Common myeloid progenitor, CD34-positive (primary cell): Measurements from ENCODE around the gene SNTG2.

ENCODE experiments used
- CTCF ChIA-PET: fragments of 350-600 bp; sonication (Branson Sonifier 250); formaldehyde crosslinking; loops from one replicate; lab custom pipeline; 2021; ENCODE audit warnings: antibody characterized with exemption; lab: Charles Lee
- POLR2A ChIA-PET: fragments of 350-600 bp; sonication (Branson Sonifier 250); formaldehyde crosslinking; loops from one replicate; lab custom pipeline; 2021; ENCODE audit warnings: antibody characterized with exemption; lab: Charles Lee
- DNase-seq, 3 donors: peaks; one replicate each; pipeline versions ENCODE4 v3.0.0 to v3.0.0-alpha.2; 2013
- H3K27ac ChIP-seq, 2 experiments: 1 replicate in 1 of 2; 2 replicates in 1 of 2; pipeline ENCODE4 v1.7.0; 2013; ENCODE audit warnings: inconsistent platforms in 2 of 2, low read length in 2 of 2, mild to moderate bottlenecking in 2 of 2, low read depth in 1 of 2, moderate library complexity in 1 of 2; ENCODE audit not compliant: severe bottlenecking in 2 of 2, insufficient read depth in 1 of 2, poor library complexity in 1 of 2
- H3K27me3 ChIP-seq, 5 experiments: replicated peaks in 2 of 5; 1 replicate in 3 of 5; 2 replicates in 2 of 5; pipeline versions ENCODE4 v1.6.1 to v1.7.0; 2013; ENCODE audit warnings: low read length in 4 of 5, mild to moderate bottlenecking in 2 of 5, moderate library complexity in 2 of 5, inconsistent platforms in 1 of 5; ENCODE audit not compliant: insufficient read depth in 5 of 5, control insufficient read depth in 4 of 5
- H3K36me3 ChIP-seq, 4 experiments: 1 replicate in 2 of 4; 2 replicates in 2 of 4; pipeline versions ENCODE4 v1.6.1 to v1.7.0; 2013; ENCODE audit warnings: low read length in 3 of 4, control low read depth in 1 of 4, mild to moderate bottlenecking in 1 of 4; ENCODE audit not compliant: control insufficient read depth in 4 of 4, insufficient read depth in 4 of 4
- H3K4me1 ChIP-seq, 4 experiments: 1 replicate in 3 of 4; 2 replicates in 1 of 4; pipeline versions ENCODE4 v1.6.1 to v1.7.1; 2013; ENCODE audit warnings: low read length in 3 of 4, mild to moderate bottlenecking in 3 of 4, control low read depth in 1 of 4, inconsistent platforms in 1 of 4, moderate library complexity in 1 of 4; ENCODE audit not compliant: control insufficient read depth in 4 of 4, insufficient read depth in 4 of 4; ENCODE audit errors: control extremely low read depth in 1 of 4
- H3K4me3 ChIP-seq, 7 experiments: 1 replicate in 4 of 7; 2 replicates in 3 of 7; pipeline versions ENCODE4 v1.5.1 to v1.7.0; 2013; ENCODE audit warnings: mild to moderate bottlenecking in 7 of 7, low read length in 6 of 7, moderate library complexity in 6 of 7, inconsistent platforms in 2 of 7, low read depth in 2 of 7, control low read depth in 1 of 7; ENCODE audit not compliant: insufficient read depth in 4 of 7, control insufficient read depth in 1 of 7; ENCODE audit errors: extremely low read depth in 1 of 7
- H3K9me3 ChIP-seq, 5 experiments: 1 replicate in 4 of 5; 2 replicates in 1 of 5; pipeline versions ENCODE4 v1.6.1 to v1.7.1; 2013; ENCODE audit warnings: low read length in 4 of 5, mild to moderate bottlenecking in 2 of 5, inconsistent platforms in 1 of 5, low read depth in 1 of 5, moderate library complexity in 1 of 5; ENCODE audit not compliant: control insufficient read depth in 4 of 5, insufficient read depth in 2 of 5; ENCODE audit errors: control extremely low read depth in 1 of 5
- WGBS: methylation state at CpG from one replicate; pipeline ENCODE4 v1.1.5; 2013; ENCODE audit not compliant: insufficient coverage; 5-methylcytosine and 5-hydroxymethylcytosine counted together

SNTG2 gene

GRCh38 chr2:1321321-1321720 lies 370.7 kb downstream of the SNTG2 start:
- 88% methylated on average over 6 of the region's 9 CpGs for WGBS
- Histone ChIP-seq H3K4me1 (no peaks in the 10 kb centered on the region), H3K27me3 (peaks cover 0 to 3% (median 0%) of the 10 kb centered on the region in 5 experiments), H3K36me3 (no peaks in the 10 kb centered on the region), H3K9me3 (no peaks in the 10 kb centered on the region), H3K27ac (no peak overlapping the region), H3K4me3 (no peak overlapping the region)
- DNase-seq, result no peak
- ChIA-PET POLR2A (no interaction called here), CTCF (no interaction called here)

GRCh38 chr2:1324884-1325283 lies 374.2 kb downstream of the SNTG2 start:
- no CpG with 5 or more reads among the region's 2 CpGs for WGBS
- no peak for DNase-seq
- Histone ChIP-seq H3K36me3 (no peaks in the 10 kb centered on the region), H3K4me3 (no peak overlapping the region), H3K4me1 (no peaks in the 10 kb centered on the region), H3K27me3 (peaks cover 0 to 3% (median 0%) of the 10 kb centered on the region in 5 experiments), H3K27ac (no peak overlapping the region), H3K9me3 (no peaks in the 10 kb centered on the region)
- ChIA-PET POLR2A (no interaction called here), CTCF (no interaction called here)

- H3K4me1 ChIP-seq, result no peaks in the 10 kb centered on the region
- CTCF ChIA-PET, result no interaction called here
- no peaks in the 10 kb centered on the region for H3K36me3 ChIP-seq
- H3K4me3 ChIP-seq, result no peak overlapping the region
- POLR2A ChIA-PET, result no interaction called here
- DNase-seq, result no peak
- 91% methylated on average over 5 of the region's 5 CpGs for WGBS
- H3K27me3 ChIP-seq, result peaks cover 0 to 2% (median 0%) of the 10 kb centered on the region in 5 experiments
- H3K27ac ChIP-seq, result no peak overlapping the region
- H3K9me3 ChIP-seq, result peaks cover 0 to 4% (median 0%) of the 10 kb centered on the region in 5 experiments
These were observed 378.0 kb downstream of the SNTG2 start for GRCh38 chr2:1328684-1329083.

- ChIA-PET POLR2A (no interaction called here), CTCF (no interaction called here)
- Histone ChIP-seq H3K4me1 (no peaks in the 10 kb centered on the region), H3K27me3 (peaks cover 0 to 4% (median 2%) of the 10 kb centered on the region in 5 experiments), H3K36me3 (no peaks in the 10 kb centered on the region), H3K27ac (no peak overlapping the region), H3K4me3 (no peak overlapping the region), H3K9me3 (peaks cover 0 to 2% (median 0%) of the 10 kb centered on the region in 5 experiments)
- DNase-seq, result no peak
- 67% methylated on average over 8 of the region's 10 CpGs for WGBS
These were observed 388.9 kb downstream of the SNTG2 start for GRCh38 chr2:1339388-1340140.

- H3K9me3 ChIP-seq, result peaks cover 0 to 2% (median 0%) of the 10 kb centered on the region in 5 experiments
- no peaks in the 10 kb centered on the region for H3K36me3 ChIP-seq
- H3K27me3 ChIP-seq, result peaks cover 0 to 4% (median 2%) of the 10 kb centered on the region in 5 experiments
- POLR2A ChIA-PET, result no interaction called here
- no peak for DNase-seq
- 64% methylated on average over 2 of the region's 5 CpGs for WGBS
- no peaks in the 10 kb centered on the region for H3K4me1 ChIP-seq
- no peak overlapping the region for H3K27ac ChIP-seq
- CTCF ChIA-PET, result no interaction called here
- no peak overlapping the region for H3K4me3 ChIP-seq
These were observed 389.5 kb downstream of the SNTG2 start for GRCh38 chr2:1340141-1340512.

GRCh38 chr2:1341404-1342120 lies 390.9 kb downstream of the SNTG2 start:
- Histone ChIP-seq H3K27ac (no peak overlapping the region), H3K4me1 (no peaks in the 10 kb centered on the region), H3K9me3 (peaks cover 0 to 3% (median 0%) of the 10 kb centered on the region in 5 experiments), H3K4me3 (no peak overlapping the region), H3K36me3 (no peaks in the 10 kb centered on the region), H3K27me3 (peaks cover 0 to 4% (median 2%) of the 10 kb centered on the region in 5 experiments)
- no peak for DNase-seq
- ChIA-PET POLR2A (no interaction called here), CTCF (interaction anchor here (0.7 kb wide), 1 partner anchor 106 kb away, joined by 3 read pairs; no protein-coding TSS in a partner anchor)
- WGBS, result 96% methylated on average over 3 of the region's 4 CpGs

GRCh38 chr2:1348789-1349188 lies 398.1 kb downstream of the SNTG2 start:
- H3K36me3 ChIP-seq, result no peaks in the 10 kb centered on the region
- POLR2A ChIA-PET, result no interaction called here
- CTCF ChIA-PET, result no interaction called here
- 100% methylated on average over 1 of the region's 1 CpG for WGBS
- no peak overlapping the region for H3K27ac ChIP-seq
- no peak overlapping the region for H3K4me3 ChIP-seq
- H3K27me3 ChIP-seq, result no peaks in the 10 kb centered on the region
- no peak for DNase-seq
- no peaks in the 10 kb centered on the region for H3K4me1 ChIP-seq
- peaks cover 0 to 16% (median 12%) of the 10 kb centered on the region in 5 experiments for H3K9me3 ChIP-seq
